WTC11 (cell line): ENCODE measurements around the gene LDHB. TPM values are rescaled to one million over a fixed set of nuclear protein-coding genes. Genes with fewer than 3 reads are reported as not detected.

Experiments used
- ATAC-seq: fragments of 200-7000 bp; cut with Tn5 transposase; 2 replicates; pipeline ENCODE4 v1.10.0; 2021; ENCODE audit warnings: mild to moderate bottlenecking, moderate library complexity
- CTCF ChIA-PET: fragments of 300-600 bp; sonication (Branson Sonifier 250); formaldehyde crosslinking; loops from one replicate; lab custom pipeline; 2021; ENCODE audit warnings: antibody characterized with exemption; lab: Charles Lee
- POLR2A ChIA-PET: fragments of 350-600 bp; sonication (Branson Sonifier 250); formaldehyde crosslinking; loops from one replicate; lab custom pipeline; 2021; ENCODE audit warnings: antibody characterized with exemption; lab: Charles Lee
- DNase-seq: peaks from one replicate; pipeline ENCODE4 v3.0.0; 2021; ENCODE audit warnings: low spot score
- H3K27ac Mint-ChIP-seq: 2 replicates; pipeline ENCODE4 v1.8.0; 2021; ENCODE audit warnings: mixed read lengths
- H3K27me3 Mint-ChIP-seq: 2 replicates; pipeline ENCODE4 v1.8.0; 2021; ENCODE audit warnings: low read depth, mild to moderate bottlenecking, moderate library complexity, mixed read lengths
- H3K36me3 Mint-ChIP-seq: 2 replicates; pipeline ENCODE4 v1.8.0; 2021; ENCODE audit warnings: mixed read lengths
- H3K4me1 Mint-ChIP-seq: 2 replicates; pipeline ENCODE4 v1.8.0; 2022; ENCODE audit warnings: mixed read lengths
- H3K4me3 Mint-ChIP-seq: 2 replicates; pipeline ENCODE4 v1.8.0; 2021; ENCODE audit warnings: mild to moderate bottlenecking, moderate library complexity, mixed read lengths
- H3K9me3 Mint-ChIP-seq: 2 replicates; pipeline ENCODE4 v1.8.0; 2021; ENCODE audit warnings: mixed read lengths
- FOXP1 ChIP-seq: sonication (generic); formaldehyde crosslinking; IDR thresholded peaks from 2 replicates; pipeline ENCODE4 v1.8.0; 2022; ENCODE audit warnings: missing genetic modification reagents, mild to moderate bottlenecking, moderate library complexity, borderline replicate concordance
- GRHL2 ChIP-seq: fragments of 250-450 bp; sonication (Bioruptor Pico); IDR thresholded peaks from 2 replicates; pipeline ENCODE4 v1.8.0; 2022; ENCODE audit warnings: mild to moderate bottlenecking, moderate library complexity; ENCODE audit not compliant: insufficient replicate concordance, severe bottlenecking
- IRF2 ChIP-seq: sonication (generic); formaldehyde crosslinking; IDR thresholded peaks from 2 replicates; pipeline ENCODE4 v1.8.0; 2022; ENCODE audit warnings: low read depth, missing genetic modification reagents, borderline replicate concordance
- MXD4 ChIP-seq: fragments of 250-450 bp; sonication (Bioruptor Pico); IDR thresholded peaks from 2 replicates; pipeline ENCODE4 v1.8.0; 2021; ENCODE audit warnings: mild to moderate bottlenecking, moderate library complexity, borderline replicate concordance
- NR1H2 ChIP-seq: sonication (generic); formaldehyde crosslinking; IDR thresholded peaks from 2 replicates; pipeline ENCODE4 v1.9.0; 2021; ENCODE audit warnings: mild to moderate bottlenecking, moderate library complexity, missing genetic modification reagents
- SP1 ChIP-seq: sonication (generic); formaldehyde crosslinking; conservative IDR thresholded peaks from 2 replicates; pipeline ENCODE4 v1.8.1; 2022; ENCODE audit warnings: missing genetic modification reagents
- TP53 ChIP-seq: sonication (generic); formaldehyde crosslinking; IDR thresholded peaks from 2 replicates; pipeline ENCODE4 v1.8.1; 2023; ENCODE audit warnings: mild to moderate bottlenecking, missing genetic modification reagents
- ZBTB43 ChIP-seq: sonication (generic); formaldehyde crosslinking; IDR thresholded peaks from 2 replicates; pipeline ENCODE4 v1.8.1; 2023; ENCODE audit warnings: mild to moderate bottlenecking, missing genetic modification reagents
- ZNF138 ChIP-seq: sonication (generic); formaldehyde crosslinking; conservative IDR thresholded peaks from 2 replicates; pipeline ENCODE4 v1.8.1; 2022; ENCODE audit warnings: mild to moderate bottlenecking, moderate library complexity, missing genetic modification reagents
- ZNF317 ChIP-seq: sonication (generic); formaldehyde crosslinking; IDR thresholded peaks from 2 replicates; pipeline ENCODE4 v1.8.1; 2023; ENCODE audit warnings: low read depth, mild to moderate bottlenecking, moderate library complexity, missing genetic modification reagents, borderline replicate concordance
- ZNF423 ChIP-seq: fragments of 250-450 bp; sonication (Bioruptor Pico); IDR thresholded peaks from 2 replicates; pipeline ENCODE4 v2.1.2; 2022; ENCODE audit warnings: mild to moderate bottlenecking, moderate library complexity
- total RNA-seq: library from RNA; stranded (reverse); gene quantifications from 3 replicates; pipeline ENCODE4 v1.2.3, GENCODE V29; 2021
- TF ChIP-seq, protein P1 (sequence below): fragments of 250-450 bp; sonication (Bioruptor Pico); IDR thresholded peaks from 2 replicates; pipeline ENCODE4 v1.9.0; 2021; ENCODE audit warnings: mild to moderate bottlenecking, borderline replicate concordance
- TF ChIP-seq, protein P2 (sequence below): fragments of 250-450 bp; sonication (Bioruptor Pico); IDR thresholded peaks from 2 replicates; pipeline ENCODE4 v1.8.0; 2021; ENCODE audit warnings: mild to moderate bottlenecking
- TF ChIP-seq, protein P3 (sequence below): sonication (generic); formaldehyde crosslinking; IDR thresholded peaks from 2 replicates; pipeline ENCODE4 v1.8.0; 2022; ENCODE audit warnings: mild to moderate bottlenecking, missing genetic modification reagents
- TF ChIP-seq, protein P4 (sequence below): sonication (generic); formaldehyde crosslinking; IDR thresholded peaks from 2 replicates; pipeline ENCODE4 v1.8.1; 2022; ENCODE audit warnings: mild to moderate bottlenecking, missing genetic modification reagents, moderate library complexity, borderline replicate concordance
- TF ChIP-seq, protein P5 (sequence below): sonication (generic); formaldehyde crosslinking; conservative IDR thresholded peaks from 2 replicates; pipeline ENCODE4 v1.8.1; 2022; ENCODE audit warnings: mild to moderate bottlenecking, missing genetic modification reagents

The LDHB gene
- total RNA-seq, 1 experiment from 2014 or later, result 1,504 TPM

- ChIA-PET POLR2A (interaction anchor here (1.6 kb wide), 1 partner anchor 8 kb away, joined by 7 read pairs; no protein-coding TSS in a partner anchor), CTCF (no interaction called here)
- TF ChIP-seq ZNF423 (CRISPR knock-in tag) (no peak), SP1 (no peak), ZNF317 (CRISPR knock-in tag) (no peak), GRHL2 (CRISPR knock-in tag) (no peak), NR1H2 (CRISPR knock-in tag) (no peak), ZNF138 (CRISPR knock-in tag) (no peak), FOXP1 (CRISPR knock-in tag) (no peak)
- TF ChIP-seq, protein P1, sequence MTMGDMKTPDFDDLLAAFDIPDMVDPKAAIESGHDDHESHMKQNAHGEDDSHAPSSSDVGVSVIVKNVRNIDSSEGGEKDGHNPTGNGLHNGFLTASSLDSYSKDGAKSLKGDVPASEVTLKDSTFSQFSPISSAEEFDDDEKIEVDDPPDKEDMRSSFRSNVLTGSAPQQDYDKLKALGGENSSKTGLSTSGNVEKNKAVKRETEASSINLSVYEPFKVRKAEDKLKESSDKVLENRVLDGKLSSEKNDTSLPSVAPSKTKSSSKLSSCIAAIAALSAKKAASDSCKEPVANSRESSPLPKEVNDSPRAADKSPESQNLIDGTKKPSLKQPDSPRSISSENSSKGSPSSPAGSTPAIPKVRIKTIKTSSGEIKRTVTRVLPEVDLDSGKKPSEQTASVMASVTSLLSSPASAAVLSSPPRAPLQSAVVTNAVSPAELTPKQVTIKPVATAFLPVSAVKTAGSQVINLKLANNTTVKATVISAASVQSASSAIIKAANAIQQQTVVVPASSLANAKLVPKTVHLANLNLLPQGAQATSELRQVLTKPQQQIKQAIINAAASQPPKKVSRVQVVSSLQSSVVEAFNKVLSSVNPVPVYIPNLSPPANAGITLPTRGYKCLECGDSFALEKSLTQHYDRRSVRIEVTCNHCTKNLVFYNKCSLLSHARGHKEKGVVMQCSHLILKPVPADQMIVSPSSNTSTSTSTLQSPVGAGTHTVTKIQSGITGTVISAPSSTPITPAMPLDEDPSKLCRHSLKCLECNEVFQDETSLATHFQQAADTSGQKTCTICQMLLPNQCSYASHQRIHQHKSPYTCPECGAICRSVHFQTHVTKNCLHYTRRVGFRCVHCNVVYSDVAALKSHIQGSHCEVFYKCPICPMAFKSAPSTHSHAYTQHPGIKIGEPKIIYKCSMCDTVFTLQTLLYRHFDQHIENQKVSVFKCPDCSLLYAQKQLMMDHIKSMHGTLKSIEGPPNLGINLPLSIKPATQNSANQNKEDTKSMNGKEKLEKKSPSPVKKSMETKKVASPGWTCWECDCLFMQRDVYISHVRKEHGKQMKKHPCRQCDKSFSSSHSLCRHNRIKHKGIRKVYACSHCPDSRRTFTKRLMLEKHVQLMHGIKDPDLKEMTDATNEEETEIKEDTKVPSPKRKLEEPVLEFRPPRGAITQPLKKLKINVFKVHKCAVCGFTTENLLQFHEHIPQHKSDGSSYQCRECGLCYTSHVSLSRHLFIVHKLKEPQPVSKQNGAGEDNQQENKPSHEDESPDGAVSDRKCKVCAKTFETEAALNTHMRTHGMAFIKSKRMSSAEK (CRISPR knock-in tag), result no peak
- ATAC-seq (no peak), DNase-seq (no peak)
- Mint-ChIP-seq H3K4me1 (peaks cover 87% of the 10 kb centered on the region), H3K27ac (0 out of 2 replicates have a peak overlapping the region, but pooled peaks have one; percentile 87), H3K36me3 (peaks cover 95% of the 10 kb centered on the region), H3K4me3 (peak overlapping the region; percentile 27; the same call in 1 of the 2 replicates), H3K27me3 (no peaks in the 10 kb centered on the region), H3K9me3 (no peaks in the 10 kb centered on the region)
Observed at GRCh38 chr12:21649034-21649433, 8.6 kb downstream of the LDHB start.

- Mint-ChIP-seq H3K4me1 (peaks cover 89% of the 10 kb centered on the region), H3K36me3 (peaks cover 96% of the 10 kb centered on the region), H3K27me3 (no peaks in the 10 kb centered on the region), H3K27ac (peak overlapping the region; percentile 87), H3K4me3 (no peak overlapping the region), H3K9me3 (no peaks in the 10 kb centered on the region)
- no peak for TF ChIP-seq ZNF423 (CRISPR knock-in tag)
- ChIA-PET POLR2A (interaction anchor here (0.6 to 1.6 kb wide), 2 partner anchors 9 to 837 kb away, joined by 4 to 7 read pairs; no protein-coding TSS in a partner anchor), CTCF (no interaction called here)
- ATAC-seq (peak; percentile 36; the same call in 1 of the 2 replicates), DNase-seq (no peak)
Observed at GRCh38 chr12:21648378-21648777, 9.3 kb downstream of the LDHB start.

DNA sequence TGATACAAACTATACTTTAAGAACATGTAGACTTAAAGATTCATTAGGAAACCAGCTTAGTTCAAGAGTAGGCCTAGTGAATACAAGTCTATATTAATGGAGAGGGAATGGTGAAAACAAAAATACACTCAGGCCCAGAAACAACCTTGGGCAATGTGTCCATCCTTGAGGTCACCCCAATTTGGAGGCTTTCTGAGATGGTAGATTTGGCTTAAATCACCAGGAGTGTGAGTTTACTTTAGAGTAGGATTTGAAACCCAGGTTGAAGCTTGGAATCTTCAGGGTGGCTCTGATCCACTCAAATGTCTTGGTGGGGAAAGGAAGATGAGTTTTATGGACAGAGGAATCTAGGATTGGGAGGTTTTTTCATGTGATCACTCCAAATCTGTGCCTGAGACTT lies 10.5 kb downstream of the LDHB start:
- Mint-ChIP-seq H3K4me1 (peaks cover 82% of the 10 kb centered on the region), H3K36me3 (peaks cover 96% of the 10 kb centered on the region), H3K27me3 (no peaks in the 10 kb centered on the region), H3K4me3 (no peak overlapping the region; the same call in 1 of the 2 replicates), H3K9me3 (no peaks in the 10 kb centered on the region), H3K27ac (peak overlapping the region; percentile 77)
- CTCF ChIA-PET, result no interaction called here
- DNase-seq, result no peak
- POLR2A ChIA-PET, result interaction anchor here (1.0 kb wide), 1 partner anchor 11 kb away, joined by 4 read pairs; the partner anchor contains the start of gene LDHB
- no peak for ATAC-seq
- TF ChIP-seq TP53 (CRISPR knock-in tag) (no peak), ZBTB43 (no peak), IRF2 (no peak), ZNF317 (CRISPR knock-in tag) (no peak), MXD4 (CRISPR knock-in tag) (no peak)
- TF ChIP-seq, protein P2, sequence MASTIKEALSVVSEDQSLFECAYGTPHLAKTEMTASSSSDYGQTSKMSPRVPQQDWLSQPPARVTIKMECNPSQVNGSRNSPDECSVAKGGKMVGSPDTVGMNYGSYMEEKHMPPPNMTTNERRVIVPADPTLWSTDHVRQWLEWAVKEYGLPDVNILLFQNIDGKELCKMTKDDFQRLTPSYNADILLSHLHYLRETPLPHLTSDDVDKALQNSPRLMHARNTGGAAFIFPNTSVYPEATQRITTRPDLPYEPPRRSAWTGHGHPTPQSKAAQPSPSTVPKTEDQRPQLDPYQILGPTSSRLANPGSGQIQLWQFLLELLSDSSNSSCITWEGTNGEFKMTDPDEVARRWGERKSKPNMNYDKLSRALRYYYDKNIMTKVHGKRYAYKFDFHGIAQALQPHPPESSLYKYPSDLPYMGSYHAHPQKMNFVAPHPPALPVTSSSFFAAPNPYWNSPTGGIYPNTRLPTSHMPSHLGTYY (CRISPR knock-in tag), result no peak
- TF ChIP-seq, protein P3, sequence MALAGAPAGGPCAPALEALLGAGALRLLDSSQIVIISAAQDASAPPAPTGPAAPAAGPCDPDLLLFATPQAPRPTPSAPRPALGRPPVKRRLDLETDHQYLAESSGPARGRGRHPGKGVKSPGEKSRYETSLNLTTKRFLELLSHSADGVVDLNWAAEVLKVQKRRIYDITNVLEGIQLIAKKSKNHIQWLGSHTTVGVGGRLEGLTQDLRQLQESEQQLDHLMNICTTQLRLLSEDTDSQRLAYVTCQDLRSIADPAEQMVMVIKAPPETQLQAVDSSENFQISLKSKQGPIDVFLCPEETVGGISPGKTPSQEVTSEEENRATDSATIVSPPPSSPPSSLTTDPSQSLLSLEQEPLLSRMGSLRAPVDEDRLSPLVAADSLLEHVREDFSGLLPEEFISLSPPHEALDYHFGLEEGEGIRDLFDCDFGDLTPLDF (CRISPR knock-in tag), result no peak
- TF ChIP-seq, protein P4, sequence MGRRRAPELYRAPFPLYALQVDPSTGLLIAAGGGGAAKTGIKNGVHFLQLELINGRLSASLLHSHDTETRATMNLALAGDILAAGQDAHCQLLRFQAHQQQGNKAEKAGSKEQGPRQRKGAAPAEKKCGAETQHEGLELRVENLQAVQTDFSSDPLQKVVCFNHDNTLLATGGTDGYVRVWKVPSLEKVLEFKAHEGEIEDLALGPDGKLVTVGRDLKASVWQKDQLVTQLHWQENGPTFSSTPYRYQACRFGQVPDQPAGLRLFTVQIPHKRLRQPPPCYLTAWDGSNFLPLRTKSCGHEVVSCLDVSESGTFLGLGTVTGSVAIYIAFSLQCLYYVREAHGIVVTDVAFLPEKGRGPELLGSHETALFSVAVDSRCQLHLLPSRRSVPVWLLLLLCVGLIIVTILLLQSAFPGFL (CRISPR knock-in tag), result no peak
- TF ChIP-seq, protein P5, sequence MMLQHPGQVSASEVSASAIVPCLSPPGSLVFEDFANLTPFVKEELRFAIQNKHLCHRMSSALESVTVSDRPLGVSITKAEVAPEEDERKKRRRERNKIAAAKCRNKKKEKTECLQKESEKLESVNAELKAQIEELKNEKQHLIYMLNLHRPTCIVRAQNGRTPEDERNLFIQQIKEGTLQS (CRISPR knock-in tag), result no peak
- TF ChIP-seq, protein P1 (CRISPR knock-in tag), result no peak
